ENCODE results near the gene PCSK4. TPM values are rescaled to one million over a fixed set of nuclear protein-coding genes. Genes with fewer than 3 reads are reported as not detected.
A peak's percentile ranks its signal among the peaks of the same experiment; 100 is the strongest.

PCSK4 gene
- total RNA-seq, 1 donor from 2014 or later, result 37.7 TPM

- no peak for DNase-seq (ENCODE audit: low spot score, unreplicated experiment)
- H3K27me3 Mint-ChIP-seq, result peaks cover 12% of the 10 kb centered on the region
- H3K36me3 Mint-ChIP-seq (ENCODE audit: insufficient read depth), result no peaks in the 10 kb centered on the region
- H3K9me3 Mint-ChIP-seq (ENCODE audit: low read depth), result no peaks in the 10 kb centered on the region
- peaks cover 2% of the 10 kb centered on the region for H3K4me1 Mint-ChIP-seq (ENCODE audit: low read depth)
- no peak overlapping the region for H3K4me3 Mint-ChIP-seq (ENCODE audit: low read depth)
- no peak for TF ChIP-seq CTCF (IDR thresholded peaks at IDR 0.05; ENCODE audit: unreplicated experiment)
- no peak overlapping the region for H3K27ac Mint-ChIP-seq
Observed at GRCh38 chr19:1466461-1467214, 23.5 kb downstream of the PCSK4 start.

GRCh38 chr19:1466018-1466460, 24.1 kb downstream of the PCSK4 start:
- H3K36me3 Mint-ChIP-seq (ENCODE audit: insufficient read depth), result no peaks in the 10 kb centered on the region
- TF ChIP-seq CTCF (IDR thresholded peaks at IDR 0.05; ENCODE audit: unreplicated experiment), result no peak
- peaks cover 2% of the 10 kb centered on the region for H3K4me1 Mint-ChIP-seq (ENCODE audit: low read depth)
- no peaks in the 10 kb centered on the region for H3K9me3 Mint-ChIP-seq (ENCODE audit: low read depth)
- no peak overlapping the region for H3K4me3 Mint-ChIP-seq (ENCODE audit: low read depth)
- no peak for DNase-seq (ENCODE audit: low spot score, unreplicated experiment)
- no peak overlapping the region for H3K27ac Mint-ChIP-seq
- peaks cover 7% of the 10 kb centered on the region for H3K27me3 Mint-ChIP-seq

DNA sequence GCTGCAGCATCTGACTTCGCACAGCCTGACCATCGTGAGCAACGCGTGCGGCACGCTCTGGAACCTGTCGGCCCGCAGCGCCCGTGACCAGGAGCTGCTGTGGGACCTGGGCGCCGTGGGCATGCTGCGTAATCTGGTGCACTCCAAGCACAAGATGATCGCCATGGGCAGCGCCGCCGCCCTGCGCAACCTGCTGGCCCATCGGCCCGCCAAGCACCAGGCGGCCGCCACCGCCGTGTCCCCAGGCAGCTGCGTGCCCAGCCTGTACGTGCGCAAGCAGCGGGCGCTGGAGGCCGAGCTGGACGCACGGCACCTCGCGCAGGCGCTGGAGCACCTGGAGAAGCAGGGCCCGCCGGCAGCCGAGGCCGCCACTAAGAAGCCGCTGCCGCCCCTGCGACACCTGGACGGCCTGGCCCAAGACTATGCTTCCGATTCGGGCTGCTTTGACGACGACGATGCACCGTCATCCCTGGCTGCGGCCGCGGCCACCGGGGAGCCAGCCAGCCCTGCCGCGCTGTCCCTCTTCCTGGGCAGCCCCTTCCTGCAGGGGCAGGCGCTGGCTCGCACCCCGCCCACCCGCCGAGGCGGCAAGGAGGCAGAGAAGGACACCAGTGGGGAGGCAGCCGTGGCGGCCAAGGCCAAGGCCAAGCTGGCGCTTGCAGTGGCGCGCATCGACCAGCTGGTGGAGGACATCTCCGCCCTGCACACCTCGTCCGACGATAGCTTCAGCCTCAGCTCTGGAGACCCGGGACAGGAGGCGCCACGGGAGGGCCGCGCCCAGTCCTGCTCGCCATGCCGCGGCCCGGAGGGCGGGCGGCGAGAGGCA, 24.7 kb downstream of the PCSK4 start:
- TF ChIP-seq CTCF (IDR thresholded peaks at IDR 0.05; ENCODE audit: unreplicated experiment), result peak; percentile 54
- no peak overlapping the region for H3K27ac Mint-ChIP-seq

DNA sequence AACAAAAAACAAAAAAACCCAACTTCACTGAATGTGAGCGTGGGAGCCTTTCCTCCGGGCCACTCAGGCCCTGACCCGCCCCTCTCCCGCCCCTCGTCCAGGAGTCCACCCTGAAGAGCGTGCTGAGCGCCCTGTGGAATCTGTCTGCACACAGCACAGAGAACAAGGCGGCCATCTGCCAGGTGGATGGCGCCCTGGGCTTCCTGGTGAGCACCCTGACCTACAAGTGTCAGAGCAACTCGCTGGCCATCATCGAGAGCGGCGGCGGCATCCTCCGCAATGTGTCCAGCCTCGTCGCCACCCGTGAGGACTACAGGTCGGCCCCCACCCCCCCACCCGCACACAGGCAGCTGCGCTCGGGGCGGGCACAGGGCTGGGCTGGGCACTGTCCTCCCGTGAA, 28.3 kb downstream of the PCSK4 start:
- Mint-ChIP-seq H3K36me3 (ENCODE audit: insufficient read depth) (peaks cover 2% of the 10 kb centered on the region), H3K9me3 (ENCODE audit: low read depth) (no peaks in the 10 kb centered on the region), H3K4me1 (ENCODE audit: low read depth) (no peaks in the 10 kb centered on the region), H3K27ac (no peak overlapping the region), H3K4me3 (ENCODE audit: low read depth) (no peak overlapping the region), H3K27me3 (peaks cover 24% of the 10 kb centered on the region)
- TF ChIP-seq CTCF (IDR thresholded peaks at IDR 0.05; ENCODE audit: unreplicated experiment), result no peak
- DNase-seq (ENCODE audit: low spot score, unreplicated experiment), result no peak

More for the DNA sequence above, 24.7 kb downstream of the PCSK4 start:
- peaks cover 2% of the 10 kb centered on the region for H3K4me1 Mint-ChIP-seq (ENCODE audit: low read depth)
- H3K4me3 Mint-ChIP-seq (ENCODE audit: low read depth), result no peak overlapping the region
- H3K36me3 Mint-ChIP-seq (ENCODE audit: insufficient read depth), result no peaks in the 10 kb centered on the region
- no peaks in the 10 kb centered on the region for H3K9me3 Mint-ChIP-seq (ENCODE audit: low read depth)
- DNase-seq (ENCODE audit: low spot score, unreplicated experiment), result no peak
- peaks cover 6% of the 10 kb centered on the region for H3K27me3 Mint-ChIP-seq

Measured in progenitor cell of endocrine pancreas (in vitro differentiated cells).